ENCODE results near the gene JUN. TPM values are rescaled to one million over a fixed set of nuclear protein-coding genes. Genes with fewer than 3 reads are reported as not detected.

Gene JUN
- total RNA-seq, 1 experiment from 2014 or later: 15.9 TPM

- peaks cover 31% of the 10 kb centered on the region for H3K4me1 Mint-ChIP-seq
- ChIA-PET POLR2A (no interaction called here), CTCF (interaction anchor here (0.6 kb wide), 1 partner anchor 130 kb away, joined by 3 read pairs; no protein-coding TSS in a partner anchor)
- no peaks in the 10 kb centered on the region for H3K9me3 Mint-ChIP-seq
- DNase-seq (ENCODE audit: low spot score) (no peak), ATAC-seq (no peak)
- H3K27ac Mint-ChIP-seq: no peak overlapping the region
- no peaks in the 10 kb centered on the region for H3K36me3 Mint-ChIP-seq
- TF ChIP-seq NFATC4 (CRISPR knock-in tag; IDR thresholded peaks at IDR 0.05) (no peak), MXD4 (CRISPR knock-in tag; IDR thresholded peaks at IDR 0.05; ENCODE audit: borderline replicate concordance) (no peak), FOXK1 (CRISPR knock-in tag; IDR thresholded peaks at IDR 0.05) (no peak), KAT7 (CRISPR knock-in tag; IDR thresholded peaks at IDR 0.05; ENCODE audit: borderline replicate concordance) (no peak), CTCF (IDR thresholded peaks at IDR 0.05) (no peak), ARID4B (CRISPR knock-in tag; IDR thresholded peaks at IDR 0.05; ENCODE audit: borderline replicate concordance) (no peak)
- peaks cover 13% of the 10 kb centered on the region for H3K27me3 Mint-ChIP-seq (ENCODE audit: low read depth)
- H3K4me3 Mint-ChIP-seq: no peak overlapping the region
Observed at GRCh38 chr1:58809325-58810010, 25.6 kb upstream of the JUN start.

GRCh38 chr1:58808077-58808476 is 24.2 kb upstream of the JUN start:
- peaks cover 3% of the 10 kb centered on the region; the same call in 1 of the 2 replicates for H3K27me3 Mint-ChIP-seq (ENCODE audit: low read depth)
- H3K27ac Mint-ChIP-seq: no peak overlapping the region
- H3K4me1 Mint-ChIP-seq: peaks cover 23% of the 10 kb centered on the region
- no peak for DNase-seq (ENCODE audit: low spot score)
- no peaks in the 10 kb centered on the region for H3K36me3 Mint-ChIP-seq
- POLR2A ChIA-PET: no interaction called here
- no peak for TF ChIP-seq SMAD4 (CRISPR knock-in tag; IDR thresholded peaks at IDR 0.05)
- no peak for TF ChIP-seq SP1 (CRISPR knock-in tag; conservative IDR thresholded peaks at IDR 0.05)
- no peak for TF ChIP-seq ETV6 (CRISPR knock-in tag; IDR thresholded peaks at IDR 0.05)
- no peak for TF ChIP-seq SOX15 (CRISPR knock-in tag; IDR thresholded peaks at IDR 0.05)
- TF ChIP-seq FOXK1 (CRISPR knock-in tag; IDR thresholded peaks at IDR 0.05): no peak
- no peak for TF ChIP-seq ZNF219 (CRISPR knock-in tag; IDR thresholded peaks at IDR 0.05; ENCODE audit: borderline replicate concordance)
- no peak for TF ChIP-seq ATF6 (CRISPR knock-in tag; IDR thresholded peaks at IDR 0.05)
- TF ChIP-seq NR2C2 (CRISPR knock-in tag; IDR thresholded peaks at IDR 0.05): no peak
- TF ChIP-seq IRF2 (CRISPR knock-in tag; IDR thresholded peaks at IDR 0.05; ENCODE audit: borderline replicate concordance, low read depth): no peak
- no peak for TF ChIP-seq FOXP1 (CRISPR knock-in tag; IDR thresholded peaks at IDR 0.05; ENCODE audit: borderline replicate concordance)
- TF ChIP-seq TP53 (CRISPR knock-in tag; IDR thresholded peaks at IDR 0.05): no peak
- TF ChIP-seq GABPB1 (CRISPR knock-in tag; IDR thresholded peaks at IDR 0.05): no peak
- ATAC-seq: no peak
- no peak overlapping the region for H3K4me3 Mint-ChIP-seq
- CTCF ChIA-PET: no interaction called here
- no peaks in the 10 kb centered on the region for H3K9me3 Mint-ChIP-seq
